Peyer's patch (tissue), 4 donors: ENCODE measurements around the gene BABAM1. TPM values are rescaled to one million over a fixed set of nuclear protein-coding genes. Genes with fewer than 3 reads are reported as not detected.
A peak's percentile ranks its signal among the peaks of the same experiment; 100 is the strongest.

Experiments
- DNase-seq, 3 donors: peaks; one replicate each; pipeline ENCODE4 v3.0.0-alpha.2; 2017 to 2019
- H3K27ac ChIP-seq, 4 donors: fragments of 200-600 bp; sonication (generic); one replicate each; pipeline ENCODE4 v1.5.1; 2016 to 2019
- H3K27me3 ChIP-seq, 2 donors: fragments of 200-600 bp; sonication (generic); one replicate each; pipeline ENCODE4 v1.5.1; 2019
- H3K36me3 ChIP-seq, 3 donors: fragments of 200-600 bp; sonication (generic); one replicate each; pipeline ENCODE4 v1.5.1; 2016 to 2019
- H3K4me1 ChIP-seq, 4 donors: fragments of 200-600 bp; sonication (generic); one replicate each; pipeline ENCODE4 v1.5.1; 2016 to 2019
- H3K4me3 ChIP-seq, 4 donors: fragments of 200-600 bp; sonication (generic); 1 replicate in 3 of 4; 2 replicates in 1 of 4; pipeline ENCODE4 v1.5.1; 2016 to 2019; ENCODE audit warnings: mild to moderate bottlenecking in 1 of 4
- H3K9me3 ChIP-seq, 4 donors: fragments of 200-600 bp; sonication (generic); one replicate each; pipeline ENCODE4 v1.5.1; 2016 to 2019; ENCODE audit warnings: mild to moderate bottlenecking in 1 of 4
- POLR2A ChIP-seq, 2 donors: fragments of 450-650 bp; IDR thresholded peaks; one replicate each; pipeline ENCODE4 v1.5.1; 2017; ENCODE audit warnings: antibody characterized with exemption in 2 of 2, mild to moderate bottlenecking in 2 of 2, moderate library complexity in 2 of 2
- total RNA-seq, 4 donors: library from RNA; depleted of rRNA; stranded (reverse); fragments of >200 nt; gene quantifications; one replicate each; pipeline ENCODE4 v1.1.0, GENCODE V29; 2016
- TF ChIP-seq, protein P1 (sequence below), 6 experiments: fragments of 450-650 bp in 4 of 6; fragments of 200-600 bp in 2 of 6; sonication (generic) in 1 of 6; IDR thresholded peaks; one replicate each; pipeline ENCODE4 v1.5.1; 2017 to 2019; ENCODE audit warnings: antibody characterized with exemption in 6 of 6, mild to moderate bottlenecking in 3 of 6, moderate library complexity in 1 of 6

BABAM1 gene
- total RNA-seq, 4 donors from 2014 or later, result 51.8 to 174 (median 59.2) TPM

DNA sequence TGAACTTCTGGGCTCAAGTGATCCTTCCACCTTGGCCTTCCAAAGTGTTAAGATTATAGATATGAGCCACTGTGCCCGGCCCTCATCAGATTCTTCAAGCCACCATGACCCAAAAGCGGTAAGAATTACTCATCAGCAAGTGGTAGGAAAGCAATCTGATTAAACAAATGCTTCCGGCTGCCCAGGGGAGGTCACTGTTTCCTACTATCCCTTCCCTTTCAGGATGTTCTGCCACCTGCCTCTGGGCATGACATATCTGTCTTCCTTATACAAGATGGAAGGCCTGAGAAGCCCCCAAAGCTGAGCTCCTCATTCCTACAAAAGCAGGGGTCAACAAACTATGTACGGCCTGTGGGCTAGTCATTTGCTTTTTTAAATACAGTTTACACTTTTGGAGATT lies 29.0 kb downstream of the BABAM1 start:
- no peak overlapping the region for H3K27ac ChIP-seq
- no peaks in the 10 kb centered on the region for H3K27me3 ChIP-seq
- DNase-seq, result no peak
- H3K4me3 ChIP-seq, result no peak overlapping the region
- no peaks in the 10 kb centered on the region for H3K9me3 ChIP-seq
- peaks cover 0 to 4% (median 2%) of the 10 kb centered on the region in 4 donors for H3K4me1 ChIP-seq
- H3K36me3 ChIP-seq, result peaks cover 0 to 7% (median 0%) of the 10 kb centered on the region in 3 donors
- no peak for TF ChIP-seq POLR2A (IDR thresholded peaks at IDR 0.05)
- TF ChIP-seq, protein P1, sequence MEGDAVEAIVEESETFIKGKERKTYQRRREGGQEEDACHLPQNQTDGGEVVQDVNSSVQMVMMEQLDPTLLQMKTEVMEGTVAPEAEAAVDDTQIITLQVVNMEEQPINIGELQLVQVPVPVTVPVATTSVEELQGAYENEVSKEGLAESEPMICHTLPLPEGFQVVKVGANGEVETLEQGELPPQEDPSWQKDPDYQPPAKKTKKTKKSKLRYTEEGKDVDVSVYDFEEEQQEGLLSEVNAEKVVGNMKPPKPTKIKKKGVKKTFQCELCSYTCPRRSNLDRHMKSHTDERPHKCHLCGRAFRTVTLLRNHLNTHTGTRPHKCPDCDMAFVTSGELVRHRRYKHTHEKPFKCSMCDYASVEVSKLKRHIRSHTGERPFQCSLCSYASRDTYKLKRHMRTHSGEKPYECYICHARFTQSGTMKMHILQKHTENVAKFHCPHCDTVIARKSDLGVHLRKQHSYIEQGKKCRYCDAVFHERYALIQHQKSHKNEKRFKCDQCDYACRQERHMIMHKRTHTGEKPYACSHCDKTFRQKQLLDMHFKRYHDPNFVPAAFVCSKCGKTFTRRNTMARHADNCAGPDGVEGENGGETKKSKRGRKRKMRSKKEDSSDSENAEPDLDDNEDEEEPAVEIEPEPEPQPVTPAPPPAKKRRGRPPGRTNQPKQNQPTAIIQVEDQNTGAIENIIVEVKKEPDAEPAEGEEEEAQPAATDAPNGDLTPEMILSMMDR (IDR thresholded peaks at IDR 0.05), result no peak

DNA sequence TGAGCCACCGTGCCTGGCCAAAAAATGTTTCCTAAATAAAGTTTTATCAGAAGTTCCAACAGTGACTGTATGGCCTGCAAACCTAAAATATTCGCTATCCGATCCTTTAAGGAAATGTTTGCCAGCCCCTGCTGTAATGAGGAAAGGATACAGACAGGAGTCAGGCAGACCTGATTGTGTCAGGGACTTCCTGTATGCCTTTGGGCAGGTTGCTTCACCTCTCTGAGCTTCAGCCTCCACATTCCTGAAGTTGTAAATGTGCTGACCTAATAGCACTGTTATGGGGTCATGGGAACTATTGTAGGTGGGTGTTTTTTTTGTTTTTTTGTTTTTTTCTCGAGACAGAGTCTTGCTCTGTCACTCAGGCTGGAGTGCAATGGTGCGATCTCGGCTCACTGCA lies 29.7 kb downstream of the BABAM1 start:
- Histone ChIP-seq H3K4me3 (no peak overlapping the region), H3K36me3 (peaks cover 0 to 7% (median 0%) of the 10 kb centered on the region in 3 donors), H3K27ac (no peak overlapping the region), H3K9me3 (no peaks in the 10 kb centered on the region), H3K27me3 (no peaks in the 10 kb centered on the region), H3K4me1 (peaks cover 0 to 3% (median 1%) of the 10 kb centered on the region in 4 donors)
- DNase-seq, result no peak
- TF ChIP-seq, protein P1 (IDR thresholded peaks at IDR 0.05), result no peak
- no peak for TF ChIP-seq POLR2A (IDR thresholded peaks at IDR 0.05)

GRCh38 chr19:17300992-17301619 lies 33.9 kb downstream of the BABAM1 start:
- Histone ChIP-seq H3K36me3 (peaks cover 0 to 7% (median 0%) of the 10 kb centered on the region in 3 donors), H3K27ac (no peak overlapping the region), H3K4me3 (no peak overlapping the region), H3K27me3 (no peaks in the 10 kb centered on the region), H3K9me3 (no peaks in the 10 kb centered on the region), H3K4me1 (peaks cover 0 to 28% (median 5%) of the 10 kb centered on the region in 4 donors)
- TF ChIP-seq POLR2A (IDR thresholded peaks at IDR 0.05), result no peak
- TF ChIP-seq, protein P1 (IDR thresholded peaks at IDR 0.05), result no peak
- no peak for DNase-seq

DNA sequence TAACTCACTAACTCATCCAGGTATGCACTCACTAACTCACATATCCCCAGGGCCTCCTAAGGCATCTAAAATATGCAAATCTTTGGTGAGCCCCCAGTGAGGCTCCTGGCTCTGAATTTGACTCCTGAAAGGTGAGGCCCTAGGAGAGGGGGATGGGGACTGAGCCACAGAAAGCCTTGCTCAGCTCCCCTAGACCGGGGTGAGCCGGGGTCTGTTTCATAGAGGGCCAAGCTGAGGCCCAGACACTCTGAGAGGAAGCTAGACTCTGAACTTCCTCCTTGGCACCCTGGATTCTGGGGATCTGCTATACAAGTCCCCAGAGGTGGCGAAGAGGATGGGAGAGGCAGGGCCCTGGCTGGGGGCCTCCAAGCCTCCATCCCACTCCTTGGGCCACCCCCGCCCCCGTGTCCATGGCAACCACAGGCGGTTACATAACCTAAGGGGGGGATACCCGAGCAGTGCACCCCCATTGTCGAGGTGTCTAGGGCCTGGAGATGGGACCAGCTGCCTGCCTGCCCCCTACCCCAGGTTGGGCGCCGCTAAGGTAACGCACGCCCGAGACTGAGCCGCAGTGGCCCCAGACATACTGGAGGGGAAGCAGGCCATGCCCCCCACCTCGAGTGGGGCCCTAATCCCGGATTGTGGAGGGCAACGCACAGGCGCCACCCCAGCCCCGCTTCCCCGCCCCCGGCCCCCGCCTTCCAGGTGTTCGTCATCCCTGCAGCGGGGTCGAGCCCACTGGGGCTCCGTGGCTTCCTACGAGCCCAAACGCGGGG lies 35.3 kb downstream of the BABAM1 start:
- H3K27ac ChIP-seq, result peak overlapping the region; percentile 47 to 91 (median 65)
- TF ChIP-seq POLR2A (IDR thresholded peaks at IDR 0.05), result no peak
- TF ChIP-seq, protein P1 (IDR thresholded peaks at IDR 0.05), result no peak
- H3K27me3 ChIP-seq, result no peaks in the 10 kb centered on the region
- H3K9me3 ChIP-seq, result no peaks in the 10 kb centered on the region
- peaks cover 0 to 7% (median 0%) of the 10 kb centered on the region in 3 donors for H3K36me3 ChIP-seq
- peak overlapping the region; percentile 61 to 91 (median 78) for H3K4me3 ChIP-seq
- peaks cover 0 to 43% (median 7%) of the 10 kb centered on the region in 4 donors for H3K4me1 ChIP-seq
- peak in 1 of 3 donors; percentile 20 for DNase-seq

- DNase-seq, result peak; percentile 94 to 98 (median 94)
- no peaks in the 10 kb centered on the region for H3K9me3 ChIP-seq
- H3K4me1 ChIP-seq, result peaks cover 0 to 47% (median 7%) of the 10 kb centered on the region in 4 donors
- H3K36me3 ChIP-seq, result peaks cover 0 to 7% (median 0%) of the 10 kb centered on the region in 3 donors
- H3K27ac ChIP-seq, result peak within 1 kb of the TSS; percentile 47 to 91 (median 65)
- H3K27me3 ChIP-seq, result no peaks in the 10 kb centered on the region
- H3K4me3 ChIP-seq, result peak within 1 kb of the TSS; percentile 61 to 91 (median 78)
- TF ChIP-seq POLR2A (IDR thresholded peaks at IDR 0.05), result no peak
- TF ChIP-seq, protein P1 (IDR thresholded peaks at IDR 0.05), result peak; percentile 47 to 82 (median 71)
Observed at GRCh38 chr19:17303167-17303939, 36.1 kb downstream of the BABAM1 start, which contains the start of gene ABHD8. Gene ABHD8, minus strand, starts transcription at chr19:17303425. Its CDS starts 1,809 bp downstream, at chr19:17301616.
